HG03457 (cell line): ENCODE data around the gene TUT4.

Source experiments
- ATAC-seq: cut with Tn5 transposase; IDR thresholded peaks from one replicate; pipeline ENCODE4 v1.9.1; 2021; ENCODE audit warnings: moderate number of reproducible peaks; ENCODE audit not compliant: unreplicated experiment

Gene TUT4

DNA sequence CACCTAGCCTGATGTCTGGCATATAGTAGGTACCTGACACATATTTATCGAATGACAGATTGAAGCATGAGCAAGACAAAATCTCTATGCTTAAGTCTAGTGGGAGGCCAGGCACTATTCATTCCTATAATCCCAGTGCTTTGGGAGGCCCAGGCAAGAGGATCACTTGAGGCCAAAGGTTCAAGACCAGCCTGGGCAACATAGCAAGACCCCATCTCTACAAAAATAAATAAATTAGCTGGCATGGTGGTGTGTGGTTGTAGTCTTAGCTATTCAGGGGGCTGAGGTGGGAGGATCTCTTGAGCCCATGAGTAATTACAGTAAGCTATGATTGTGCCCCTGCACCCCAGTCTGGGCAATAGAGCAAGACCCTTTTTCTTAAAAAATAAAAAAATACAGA lies 23.2 kb upstream of the TUT4 start:
- ATAC-seq, result no peak

DNA sequence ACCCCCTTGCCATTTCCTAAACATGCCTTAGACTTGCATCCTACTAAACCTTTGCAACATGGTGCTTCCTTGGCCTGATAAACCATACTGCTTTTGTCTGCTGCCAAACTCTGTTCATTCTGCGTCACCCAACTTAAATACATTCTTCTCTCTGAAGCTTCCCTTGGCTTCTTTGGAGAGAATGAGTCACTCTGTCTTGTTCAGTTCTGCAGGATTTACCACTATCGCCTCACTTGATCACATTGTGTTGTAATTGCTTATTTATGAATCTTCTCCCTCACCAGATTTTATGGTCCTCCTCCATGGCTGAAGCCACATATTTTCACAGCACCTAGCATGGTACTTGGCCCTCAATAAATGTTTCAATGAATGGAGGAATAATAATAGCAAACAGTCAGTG lies 21.7 kb upstream of the TUT4 start:
- ATAC-seq, result no peak

DNA sequence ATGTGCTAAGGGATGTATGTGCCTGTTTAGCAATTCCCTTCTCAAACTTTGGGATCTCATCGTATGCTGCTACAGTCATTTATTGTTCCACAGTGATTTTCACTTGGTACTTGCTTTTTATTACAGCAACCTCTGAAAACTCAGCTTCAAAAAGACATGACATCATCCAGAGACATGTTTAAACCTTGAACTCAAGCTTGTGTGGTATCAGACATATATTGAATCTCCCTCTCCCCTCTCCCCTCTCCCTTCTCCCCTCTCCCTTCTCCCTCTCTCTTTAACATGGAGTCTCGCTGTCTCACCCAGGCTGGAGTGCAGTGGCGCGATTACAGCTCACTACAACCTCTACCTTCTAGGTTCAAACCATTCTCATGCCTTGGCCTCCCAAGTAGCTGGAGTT lies 19.5 kb upstream of the TUT4 start:
- ATAC-seq, result no peak

DNA sequence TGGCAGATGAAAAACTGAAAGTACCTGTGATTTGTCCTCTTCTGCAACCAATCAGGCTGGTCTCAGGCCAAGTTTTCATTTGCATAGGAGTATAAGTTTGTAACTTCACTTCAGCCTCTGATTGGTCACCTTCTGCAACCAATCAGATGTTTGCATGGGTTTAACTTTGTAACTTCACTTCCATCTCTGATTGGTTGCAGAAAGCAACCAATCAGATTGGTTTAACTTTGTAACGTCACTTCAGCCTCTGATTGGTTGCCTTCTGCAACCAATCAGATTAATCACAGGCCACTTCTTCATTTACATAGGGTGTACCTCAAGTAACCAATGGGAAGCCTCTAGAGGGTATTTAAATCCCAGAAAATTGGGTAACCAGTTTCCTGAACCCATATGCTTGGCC lies 18.9 kb upstream of the TUT4 start:
- no peak for ATAC-seq

DNA sequence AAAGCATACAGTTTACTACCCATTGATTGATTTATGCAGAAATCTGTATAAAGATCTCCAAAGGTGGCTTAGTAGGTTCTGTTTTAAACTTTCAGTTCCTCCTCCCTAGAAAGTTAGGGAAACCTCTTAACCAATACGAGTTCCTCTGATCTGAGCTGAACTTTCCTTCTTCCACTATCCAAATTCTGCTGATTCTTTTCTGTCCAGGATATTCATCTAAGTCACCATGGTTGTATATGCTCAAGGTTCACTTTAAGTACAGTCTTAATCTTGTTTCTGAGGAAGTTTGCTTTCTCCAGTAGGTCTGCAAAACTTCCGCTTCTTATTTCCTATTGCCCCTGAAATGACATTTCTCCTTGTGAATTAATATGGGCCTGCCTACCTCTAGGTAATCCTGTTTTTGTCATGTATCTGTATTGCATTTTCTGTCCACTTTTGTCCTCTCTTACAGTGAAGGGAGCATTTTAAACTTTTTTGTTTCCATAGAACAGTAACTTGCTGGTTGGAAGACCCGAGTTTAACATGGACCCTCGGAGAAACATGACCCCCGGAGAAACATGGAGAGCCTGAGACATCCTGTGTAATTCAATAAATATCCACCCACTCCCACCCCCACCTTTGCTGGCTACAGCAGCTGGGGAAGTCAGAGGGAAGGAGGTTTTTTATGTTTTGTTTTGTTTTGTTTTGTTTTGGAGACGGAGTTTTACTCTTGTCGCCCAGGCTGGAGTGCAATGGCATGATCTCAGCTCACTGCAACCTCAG lies 16.7 kb upstream of the TUT4 start:
- ATAC-seq, result no peak

DNA sequence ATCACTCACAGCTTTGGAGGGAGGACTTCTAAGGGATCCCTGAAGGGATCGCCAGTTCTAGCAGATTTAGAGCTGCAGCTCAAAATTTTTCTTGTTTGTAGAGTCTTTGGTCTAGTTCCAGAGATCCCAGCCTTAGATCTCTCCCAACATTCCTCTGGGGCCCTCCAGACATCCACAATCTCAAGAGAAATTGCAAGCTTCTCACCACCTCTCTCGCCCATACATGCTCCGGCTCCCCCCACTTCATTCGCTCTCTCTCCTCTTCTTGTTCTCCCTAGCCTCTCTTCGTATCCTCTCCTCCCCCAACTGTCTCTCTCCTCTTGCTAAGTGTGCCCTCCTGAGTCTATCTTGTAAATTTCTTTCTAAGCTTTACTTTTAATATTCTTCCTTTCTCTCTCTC lies 15.1 kb upstream of the TUT4 start:
- no peak for ATAC-seq

DNA sequence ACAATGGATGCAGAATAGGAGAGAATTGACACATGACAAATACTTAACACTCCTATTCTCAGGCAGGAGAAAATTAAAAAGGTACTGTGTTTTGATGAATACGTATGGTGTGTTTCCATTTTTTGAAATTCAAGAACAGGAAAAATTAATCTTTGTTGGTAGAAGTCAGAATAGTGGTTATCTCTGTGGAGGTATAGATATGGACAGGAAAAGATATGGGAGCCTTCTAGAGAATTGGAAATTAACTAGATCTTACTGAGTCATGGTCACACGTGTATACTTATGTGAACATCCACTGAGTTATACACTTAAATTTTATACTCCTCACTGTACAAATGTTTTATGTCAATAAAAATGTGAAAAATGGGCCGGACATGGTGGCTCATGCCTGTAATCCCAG lies 9.9 kb upstream of the TUT4 start:
- no peak for ATAC-seq

DNA sequence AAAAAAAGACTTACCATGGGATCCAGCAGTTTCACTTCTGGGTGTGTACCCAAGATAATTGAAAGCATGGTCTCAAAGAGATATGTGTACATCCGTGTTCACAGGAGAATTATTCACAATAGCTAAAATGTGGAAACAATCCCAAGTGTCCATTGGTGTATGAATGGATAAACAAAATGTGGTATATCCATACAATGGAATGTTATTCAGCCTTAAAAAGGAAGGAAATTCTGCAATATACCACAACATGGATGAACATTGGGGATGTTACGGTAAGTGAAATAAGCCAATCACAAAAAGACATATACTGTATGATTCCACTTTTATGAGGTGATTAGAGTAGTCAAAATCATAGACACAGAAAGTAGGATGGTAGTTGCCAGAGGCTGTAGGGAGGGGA lies 7.0 kb upstream of the TUT4 start:
- ATAC-seq, result no peak

DNA sequence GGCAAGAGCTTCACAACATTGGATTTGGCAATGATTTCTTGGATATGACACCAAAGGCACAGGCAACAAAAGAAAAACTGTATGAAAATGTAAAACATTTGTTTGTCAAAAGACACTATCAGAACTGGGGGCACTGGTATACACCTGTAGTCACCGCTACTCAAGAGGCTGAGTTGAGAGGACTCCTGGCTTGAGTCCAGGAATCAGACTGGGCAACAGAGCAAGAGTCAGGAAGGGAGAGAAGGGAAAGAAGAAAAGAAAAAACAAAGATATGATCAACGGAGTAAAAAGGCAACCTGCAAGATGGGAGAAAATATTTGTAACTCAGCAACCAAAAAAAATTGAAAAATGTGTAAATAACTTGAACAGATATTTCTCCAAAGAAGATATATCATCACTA lies 6.0 kb upstream of the TUT4 start:
- ATAC-seq, result no peak

DNA sequence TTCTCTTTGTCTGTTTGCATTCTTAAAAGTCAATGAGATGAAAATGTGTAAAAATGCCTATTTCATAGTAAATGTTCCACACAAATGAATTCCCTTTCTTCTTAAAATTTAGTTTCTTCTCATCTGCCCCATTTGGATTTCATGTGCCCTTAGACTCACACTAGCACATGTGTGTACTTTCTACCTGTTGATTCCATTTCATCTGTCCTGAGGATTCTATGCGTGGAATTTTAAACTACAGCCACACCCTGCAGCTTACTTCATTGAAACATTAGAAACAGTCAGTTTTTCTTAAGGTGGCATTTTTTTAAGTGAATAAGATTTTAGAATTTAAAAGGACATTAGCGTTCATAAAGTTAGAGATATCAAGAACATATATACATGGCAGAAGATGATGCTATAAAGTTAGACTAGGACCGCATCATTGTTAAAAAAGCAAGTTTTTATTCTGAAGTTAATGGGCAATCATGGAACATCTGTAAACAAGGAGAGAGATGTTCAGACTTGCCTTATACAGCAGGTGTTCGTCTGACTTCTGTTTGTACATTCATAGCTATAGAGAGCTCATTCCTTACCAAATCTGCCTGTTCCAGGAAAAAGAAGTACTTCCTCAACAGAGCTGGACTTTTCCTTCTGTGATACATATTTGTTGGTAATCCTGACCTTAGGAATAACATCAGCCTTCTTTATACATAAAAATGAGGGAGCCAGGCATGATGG lies 3.9 kb upstream of the TUT4 start:
- no peak for ATAC-seq

DNA sequence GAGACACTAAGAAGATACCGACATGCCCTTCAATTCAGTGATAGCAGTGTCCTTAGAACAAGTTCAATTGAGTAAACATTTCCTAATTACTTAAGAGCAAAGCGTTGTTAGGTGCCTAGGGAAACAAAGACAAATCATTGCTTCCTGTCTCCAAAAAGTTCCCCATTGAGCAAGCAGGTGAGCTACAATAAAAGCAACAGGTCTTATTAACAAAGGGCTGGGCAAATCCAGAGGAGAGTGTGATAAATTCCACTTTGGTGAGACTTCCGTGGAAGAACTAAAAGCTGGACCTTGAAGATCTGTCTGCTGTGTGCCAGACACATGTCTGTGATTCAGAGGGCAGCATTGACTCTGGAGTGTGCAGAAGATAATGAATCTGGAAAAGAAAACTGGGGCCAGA lies 1.9 kb upstream of the TUT4 start:
- ATAC-seq, result no peak

DNA sequence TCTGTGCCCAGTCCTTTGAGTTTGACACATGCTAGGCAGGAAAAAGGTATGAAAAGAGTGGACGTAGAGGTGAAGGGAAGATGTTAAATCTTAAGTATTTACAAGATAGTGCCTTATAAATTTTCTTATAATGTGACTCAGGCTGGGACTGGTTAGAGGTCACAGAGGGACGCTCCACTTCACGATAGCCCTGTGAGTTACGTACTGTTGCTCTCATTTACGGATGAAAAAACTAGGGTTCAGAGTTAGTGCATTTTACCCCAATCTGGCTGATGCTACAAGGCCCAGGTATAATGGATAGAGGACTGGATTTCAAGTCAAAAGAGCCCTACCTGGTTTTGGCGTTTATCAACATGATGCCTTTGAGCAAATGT lies 1.4 kb upstream of the TUT4 start:
- ATAC-seq, result no peak

DNA sequence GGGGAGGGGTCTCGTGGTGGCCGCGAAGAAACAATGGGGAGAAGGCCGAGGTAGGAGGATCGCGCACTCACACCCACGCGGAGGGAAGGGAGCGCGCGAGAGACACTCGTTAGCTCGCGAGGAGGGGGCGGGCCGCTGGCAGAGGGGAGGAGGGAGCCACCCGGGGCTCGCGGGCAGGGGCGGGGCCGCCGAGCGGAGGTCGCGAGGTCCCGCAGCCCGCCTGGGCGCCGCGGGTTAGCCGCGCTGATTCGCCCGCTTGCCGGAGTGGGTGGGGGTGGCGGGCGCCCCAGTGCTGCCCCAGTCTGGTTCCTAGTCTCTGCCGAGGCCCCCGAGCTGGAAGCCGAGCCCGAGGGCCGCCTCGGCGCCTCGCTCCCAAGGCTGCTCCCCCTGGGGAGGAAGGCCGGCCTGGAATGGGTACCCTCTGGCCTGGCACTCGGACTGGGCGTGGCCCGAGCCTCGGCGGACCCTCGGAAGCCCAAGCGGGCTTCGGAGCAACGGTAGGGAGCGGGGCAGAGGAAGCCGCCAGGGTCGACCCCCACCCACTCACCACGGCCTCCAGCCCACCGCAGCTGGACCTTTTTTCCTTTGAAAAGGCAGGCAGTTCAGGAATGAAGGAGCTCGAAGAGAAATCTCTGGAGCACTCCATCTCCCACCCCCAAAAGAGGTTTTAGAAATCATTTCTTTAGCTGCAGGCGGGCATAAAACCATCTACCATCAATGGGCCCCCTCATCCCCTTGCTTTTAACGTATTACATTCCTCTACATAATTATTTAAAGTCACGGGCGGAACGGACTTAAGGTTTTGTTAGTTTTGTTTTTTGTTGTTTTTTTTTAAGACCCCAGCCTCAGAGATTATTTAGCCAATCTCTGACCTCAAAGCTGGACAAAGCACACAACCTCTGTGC lies 722 bp upstream of the TUT4 start:
- no peak for ATAC-seq

DNA sequence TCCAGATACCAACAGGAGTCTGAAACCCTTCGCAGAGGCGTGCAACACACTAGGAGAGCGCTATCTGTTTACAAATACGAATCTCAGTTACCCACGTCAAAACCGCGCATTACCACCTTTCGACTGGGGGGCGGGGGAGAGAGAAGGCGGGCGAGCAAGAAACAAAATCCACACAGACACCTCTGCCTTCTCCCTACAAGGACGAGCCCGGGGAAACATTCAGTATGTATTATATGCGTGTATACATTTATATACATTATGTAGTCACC lies 722 bp downstream of the TUT4 start:
- ATAC-seq, result no peak

DNA sequence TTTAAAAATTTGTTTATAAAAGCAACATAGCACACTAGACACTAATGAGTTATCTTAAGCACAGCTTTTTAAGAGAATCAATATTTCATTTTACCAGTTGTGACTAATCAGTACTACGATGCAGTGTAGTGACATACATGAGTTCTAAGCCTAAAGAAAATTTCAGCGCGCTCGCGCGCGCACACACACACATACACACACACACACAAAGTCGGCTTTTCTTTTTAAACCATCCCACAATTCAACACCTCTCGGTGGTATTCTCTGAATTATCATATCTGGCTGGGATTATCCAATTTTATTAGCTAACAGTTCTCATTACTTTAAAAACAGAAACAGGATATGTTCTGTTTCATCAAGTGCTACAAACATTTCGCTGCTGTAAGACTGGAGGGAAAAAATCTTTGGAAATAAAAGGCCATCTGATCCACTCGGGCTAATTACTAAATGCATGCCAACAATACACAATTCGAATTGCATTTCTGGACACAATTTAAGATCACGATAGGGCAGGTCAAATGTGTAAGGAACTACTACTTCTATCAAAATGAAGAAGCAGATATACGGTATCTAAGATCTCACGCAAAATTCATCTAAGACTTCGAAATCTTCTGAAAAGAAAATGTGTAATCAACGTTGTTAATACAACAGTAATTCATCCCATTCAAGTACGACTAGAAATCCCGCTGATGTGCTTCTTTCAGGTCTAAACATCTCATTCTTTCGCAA lies 1.2 kb downstream of the TUT4 start:
- no peak for ATAC-seq

DNA sequence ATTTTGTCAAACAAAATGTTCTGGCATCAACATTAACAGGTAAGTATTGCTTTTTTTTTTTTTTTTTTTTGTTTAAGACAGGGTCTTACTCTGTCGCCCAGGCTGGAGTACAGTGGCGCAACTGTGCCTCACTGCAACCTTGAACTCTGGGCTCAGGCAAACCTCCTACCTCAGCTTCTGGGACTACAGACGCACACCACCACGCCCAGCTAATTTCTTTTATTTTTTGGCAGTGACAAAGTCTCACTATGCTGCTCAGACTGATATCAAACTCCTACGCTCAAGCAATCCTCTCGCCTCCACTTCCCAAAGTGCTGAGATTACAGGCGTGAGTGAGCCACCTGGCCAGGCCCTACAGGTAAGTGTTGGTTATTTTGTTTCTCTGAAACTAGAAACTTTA lies 2.4 kb downstream of the TUT4 start:
- no peak for ATAC-seq

DNA sequence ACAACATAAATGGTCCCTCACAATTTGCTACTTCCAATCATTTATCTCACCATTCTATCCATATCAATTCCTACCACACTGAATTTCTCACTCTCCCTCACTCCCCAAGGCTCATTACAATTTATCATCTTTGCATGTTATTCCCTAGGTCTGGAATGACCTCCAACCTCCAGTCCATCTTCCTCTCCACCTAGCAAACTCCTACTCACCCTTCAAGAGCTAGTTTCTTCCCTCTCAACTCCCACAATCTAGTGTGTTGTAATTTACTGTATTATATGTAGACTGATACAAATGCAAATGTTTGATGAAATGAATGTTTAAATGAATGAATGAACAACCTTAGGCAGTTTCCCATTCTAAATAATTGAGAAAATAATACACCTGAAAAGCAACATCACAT lies 3.6 kb downstream of the TUT4 start:
- no peak for ATAC-seq

DNA sequence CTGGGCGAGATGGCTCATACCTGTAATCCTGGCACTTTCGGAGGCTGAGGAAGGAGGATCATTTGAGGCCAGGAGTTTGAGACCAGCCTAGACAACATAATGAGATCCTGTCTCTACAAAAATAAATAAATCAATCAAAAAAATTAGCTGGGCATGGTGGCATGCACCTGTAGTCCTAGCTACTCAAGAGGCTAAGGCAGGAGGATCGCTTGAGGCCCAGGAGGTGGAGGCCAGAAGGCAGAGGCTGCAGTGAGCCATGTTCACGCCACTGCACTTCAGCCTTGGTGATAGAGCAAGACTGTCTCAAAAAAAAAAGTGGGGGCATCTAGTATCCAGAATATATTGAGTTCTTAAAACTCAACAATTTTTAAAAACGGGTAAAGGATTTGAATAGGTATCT lies 6.0 kb downstream of the TUT4 start:
- no peak for ATAC-seq

DNA sequence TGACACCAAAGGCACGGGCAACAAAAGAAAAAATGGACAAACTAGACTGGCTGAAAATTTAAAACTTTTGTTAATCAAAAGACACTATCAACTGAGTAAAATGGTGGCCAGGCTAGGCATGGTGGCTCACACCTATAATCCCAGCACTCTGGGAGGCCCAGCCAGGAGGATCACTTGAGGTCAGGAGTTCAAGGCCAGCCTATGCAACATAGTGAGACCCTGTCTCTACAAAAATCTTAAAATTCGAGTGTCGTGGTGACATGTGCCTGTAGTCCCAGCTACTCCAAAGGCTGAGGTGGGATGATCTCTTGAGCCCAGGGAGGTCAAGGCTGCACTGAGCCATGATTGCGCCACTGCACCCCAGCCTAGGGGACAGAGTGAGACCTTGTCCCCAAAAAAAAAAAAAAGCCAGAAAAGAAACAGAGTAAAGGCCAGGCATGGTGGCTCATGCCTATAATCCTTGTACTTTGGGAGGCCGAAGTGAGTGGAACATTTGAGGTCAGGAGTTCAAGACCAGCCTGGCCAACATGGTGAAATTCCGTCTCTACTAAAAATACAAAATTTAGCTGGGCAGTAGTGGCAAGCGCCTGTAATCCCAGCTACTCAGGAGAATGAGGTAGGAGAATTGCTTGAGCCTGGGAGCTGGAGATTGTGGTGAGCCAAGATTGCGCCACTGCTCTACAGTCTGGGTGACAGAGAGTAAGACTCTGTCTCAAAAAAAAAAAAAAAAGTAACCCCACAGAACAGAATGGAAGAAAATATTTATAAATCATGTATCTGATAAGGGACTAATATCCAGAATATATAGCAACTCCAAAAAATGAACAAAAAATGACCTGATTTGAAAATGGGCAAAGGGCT lies 8.0 kb downstream of the TUT4 start:
- no peak for ATAC-seq

DNA sequence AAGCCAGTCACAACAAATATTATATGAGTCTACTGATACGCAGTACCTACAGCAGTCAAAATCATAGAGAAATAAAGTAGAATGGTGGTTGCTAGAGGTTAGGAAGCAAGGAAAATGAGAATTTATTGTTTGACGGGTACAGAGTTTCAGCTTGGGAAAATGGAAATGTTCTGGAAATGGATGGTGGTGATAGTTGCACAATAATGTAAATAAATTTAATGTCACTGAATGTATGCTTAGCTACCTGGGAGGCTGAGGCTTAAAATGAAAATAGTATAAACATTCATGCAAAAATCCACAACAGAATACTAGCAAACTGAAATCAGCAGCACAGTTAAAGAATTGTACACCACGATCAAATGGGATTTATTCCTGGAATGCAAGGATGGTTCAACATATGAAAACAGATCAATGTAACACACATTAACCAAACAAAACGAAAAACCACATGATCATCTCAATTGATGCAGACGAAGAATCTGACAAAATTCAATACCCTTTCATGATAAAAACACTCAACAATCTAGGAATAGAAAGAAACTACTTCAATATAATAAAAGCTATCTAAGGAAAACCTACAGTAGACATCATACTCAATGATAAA lies 10.7 kb downstream of the TUT4 start:
- no peak for ATAC-seq
